GM23338 (cell line): ENCODE data around the gene PDE3B. TPM values are rescaled to one million over a fixed set of nuclear protein-coding genes. Genes with fewer than 3 reads are reported as not detected.

Experiments used
- ATAC-seq: fragments of 200-7000 bp; cut with Tn5 transposase; 3 replicates; pipeline ENCODE4 v1.9.1; 2020
- DNase-seq: peaks from one replicate; pipeline ENCODE4 v3.0.0-alpha.2; 2015; ENCODE audit warnings: low spot score
- H2AFZ ChIP-seq: fragments of 200-600 bp; sonication (generic); 2 replicates; pipeline ENCODE4 v1.8.0; 2016; ENCODE audit warnings: antibody characterized with exemption, mild to moderate bottlenecking, moderate library complexity
- H3F3A ChIP-seq: fragments of 200-600 bp; sonication (generic); replicated peaks from 2 replicates; pipeline ENCODE4 v1.8.0; 2017; ENCODE audit warnings: antibody characterized with exemption, mixed run types, low read depth
- H3K27ac ChIP-seq: fragments of 200-600 bp; sonication (generic); 2 replicates; pipeline ENCODE4 v1.6.1; 2016; ENCODE audit warnings: low read depth
- H3K27me3 ChIP-seq: fragments of 200-600 bp; sonication (generic); 2 replicates; pipeline ENCODE4 v1.8.0; 2016; ENCODE audit warnings: mild to moderate bottlenecking, mixed run types, moderate library complexity; ENCODE audit not compliant: insufficient read depth
- H3K36me3 ChIP-seq: fragments of 200-600 bp; sonication (generic); 2 replicates; pipeline ENCODE4 v1.8.0; 2016; ENCODE audit warnings: mild to moderate bottlenecking; ENCODE audit not compliant: insufficient read depth
- H3K4me1 ChIP-seq: fragments of 200-600 bp; sonication (generic); 2 replicates; pipeline ENCODE4 v1.8.0; 2016; ENCODE audit warnings: mild to moderate bottlenecking, moderate library complexity; ENCODE audit not compliant: insufficient read depth
- H3K4me2 ChIP-seq: fragments of 200-600 bp; sonication (generic); 2 replicates; pipeline ENCODE4 v1.7.1; 2017; ENCODE audit warnings: mixed run types
- H3K4me3 ChIP-seq: fragments of 200-600 bp; sonication (generic); 2 replicates; pipeline ENCODE4 v1.6.1; 2016; ENCODE audit warnings: mixed run types
- H3K79me2 ChIP-seq: fragments of 200-600 bp; sonication (generic); replicated peaks from 2 replicates; pipeline ENCODE4 v1.8.0; 2017; ENCODE audit warnings: mild to moderate bottlenecking; ENCODE audit not compliant: insufficient read depth
- H3K9me2 ChIP-seq: fragments of 200-600 bp; sonication (generic); 2 replicates; pipeline ENCODE4 v1.8.0; 2017; ENCODE audit not compliant: insufficient read depth
- H4K20me1 ChIP-seq: fragments of 200-600 bp; sonication (generic); replicated peaks from 2 replicates; pipeline ENCODE4 v1.8.0; 2017; ENCODE audit warnings: mild to moderate bottlenecking; ENCODE audit not compliant: insufficient read depth
- H3K27ac Mint-ChIP-seq: 2 replicates; pipeline ENCODE4 v1.8.0; 2020; ENCODE audit warnings: inconsistent platforms, mild to moderate bottlenecking, moderate library complexity, mixed read lengths
- H3K27me3 Mint-ChIP-seq: 3 replicates; pipeline ENCODE4 v1.8.0; 2022; ENCODE audit warnings: low read depth, mild to moderate bottlenecking, moderate library complexity, mixed read lengths, inconsistent platforms; ENCODE audit not compliant: insufficient read depth, poor library complexity
- H3K36me3 Mint-ChIP-seq: 3 replicates; pipeline ENCODE4 v1.8.0; 2021; ENCODE audit warnings: low read depth, mild to moderate bottlenecking, inconsistent platforms, moderate library complexity, mixed read lengths
- H3K4me1 Mint-ChIP-seq: 3 replicates; pipeline ENCODE4 v1.8.0; 2020; ENCODE audit warnings: mild to moderate bottlenecking, inconsistent platforms, mixed read lengths
- H3K4me3 Mint-ChIP-seq: 3 replicates; pipeline ENCODE4 v1.8.0; 2021; ENCODE audit warnings: moderate library complexity, mild to moderate bottlenecking, inconsistent platforms, mixed read lengths
- H3K9me3 Mint-ChIP-seq: 3 replicates; pipeline ENCODE4 v1.8.0; 2020; ENCODE audit warnings: moderate library complexity, mild to moderate bottlenecking, inconsistent platforms, mixed read lengths
- CREB1 ChIP-seq: fragments of 250-450 bp; sonication (Bioruptor Pico); IDR thresholded peaks from 2 replicates; pipeline ENCODE4 v1.5.0; 2020; ENCODE audit warnings: low read depth, mild to moderate bottlenecking, moderate library complexity
- ETS1 ChIP-seq: IDR thresholded peaks from 2 replicates; pipeline ENCODE4 v1.6.1; 2016; ENCODE audit warnings: antibody characterized with exemption
- EZH2 ChIP-seq: fragments of 200-600 bp; sonication (generic); IDR thresholded peaks from one replicate; pipeline ENCODE4 v1.8.0; 2017; ENCODE audit warnings: antibody characterized with exemption, mild to moderate bottlenecking, low read depth; ENCODE audit not compliant: unreplicated experiment
- EZH2phosphoT487 ChIP-seq: fragments of 200-600 bp; sonication (generic); IDR thresholded peaks from one replicate; pipeline ENCODE4 v1.8.1; 2018; ENCODE audit warnings: antibody characterized with exemption; ENCODE audit not compliant: unreplicated experiment
- NANOG ChIP-seq: IDR thresholded peaks from 2 replicates; pipeline ENCODE4 v1.6.1; 2016; ENCODE audit warnings: antibody characterized with exemption, borderline replicate concordance
- POLR2AphosphoS5 ChIP-seq: IDR thresholded peaks from 2 replicates; pipeline ENCODE4 v1.6.1; 2016; ENCODE audit warnings: antibody characterized with exemption, low read depth
- REST ChIP-seq: IDR thresholded peaks from one replicate; pipeline ENCODE4 v1.6.1; 2018; ENCODE audit warnings: antibody characterized with exemption; ENCODE audit not compliant: unreplicated experiment
- ZNF114 ChIP-seq: fragments of 250-450 bp; sonication (Bioruptor Pico); IDR thresholded peaks from 2 replicates; pipeline ENCODE4 v1.5.0; 2020; ENCODE audit warnings: mild to moderate bottlenecking, moderate library complexity
- ZNF331 ChIP-seq: fragments of 250-450 bp; sonication (Bioruptor Pico); IDR thresholded peaks from 2 replicates; pipeline ENCODE4 v1.5.0; 2020; ENCODE audit warnings: low read depth, mild to moderate bottlenecking, moderate library complexity
- ZNF462 ChIP-seq: fragments of 250-450 bp; sonication (Bioruptor Pico); IDR thresholded peaks from 2 replicates; pipeline ENCODE4 v1.5.0; 2020; ENCODE audit warnings: mild to moderate bottlenecking, moderate library complexity
- polyA plus RNA-seq: library from polyadenylated mRNA; unstranded; fragments of >200 nt; fragmentation: Nextera tagmentation; extraction: Ambion mirVana; gene quantifications from 2 replicates; pipeline ENCODE4 v1.2.1, GENCODE V29; 2016
- total RNA-seq: library from RNA; depleted of rRNA; stranded (reverse); fragments of >200 nt; shearing (Covaris generic); gene quantifications from 2 replicates; pipeline ENCODE4 v1.2.3, GENCODE V29; 2014

The PDE3B gene
- total and polyA plus RNA-seq, 2 experiments from 2014 or later = 4.3 to 21.3 TPM

DNA sequence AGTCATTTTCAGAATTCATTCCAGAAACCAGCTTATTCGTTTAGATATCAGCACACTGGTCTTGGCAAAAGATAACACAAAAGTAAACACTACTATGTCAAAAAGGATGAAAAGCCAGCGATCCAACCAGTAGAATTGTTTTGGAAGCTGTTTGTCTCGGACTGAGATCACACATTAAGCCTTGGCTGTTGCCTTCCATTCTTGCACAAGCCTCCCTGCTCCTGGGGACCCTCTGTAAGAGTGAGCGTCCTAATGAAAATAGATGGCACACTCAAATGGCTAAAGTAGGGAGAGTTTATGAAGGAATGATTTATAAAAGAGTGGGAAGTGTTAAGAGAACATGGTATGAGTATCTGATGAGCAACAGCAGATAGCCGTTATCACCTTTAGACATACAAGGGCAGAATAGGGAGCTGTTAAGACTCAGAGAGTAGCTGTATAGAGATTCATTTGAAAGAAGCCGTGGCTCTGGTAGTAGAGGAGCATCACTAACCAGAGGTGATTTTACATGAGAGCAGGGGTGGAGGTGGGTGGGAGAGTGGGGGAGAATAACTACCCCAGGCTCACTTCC is 25.2 kb downstream of the PDE3B start:
- Histone ChIP-seq H3K4me1 (no peaks in the 10 kb centered on the region), H3K4me3 (no peak overlapping the region), H3K27ac (no peak overlapping the region), H4K20me1 (no peaks in the 10 kb centered on the region), H2AFZ (no peak overlapping the region), H3F3A (no peaks in the 10 kb centered on the region), H3K79me2 (no peaks in the 10 kb centered on the region; the same call in 1 of the 2 replicates), H3K27me3 (no peaks in the 10 kb centered on the region), H3K36me3 (no peaks in the 10 kb centered on the region), H3K9me2 (no peaks in the 10 kb centered on the region; the same call in 1 of the 2 replicates), H3K4me2 (no peak overlapping the region)
- TF ChIP-seq ETS1 = no peak
- H3K4me3 Mint-ChIP-seq = no peak overlapping the region
- no peak for DNase-seq
- peaks cover 13% of the 10 kb centered on the region; the same call in 2 of the 3 replicates for H3K36me3 Mint-ChIP-seq
- ATAC-seq = no peak
- peaks cover 14% of the 10 kb centered on the region for H3K9me3 Mint-ChIP-seq
- no peaks in the 10 kb centered on the region for H3K27me3 Mint-ChIP-seq
- peaks cover 5% of the 10 kb centered on the region; the same call in 2 of the 3 replicates for H3K4me1 Mint-ChIP-seq
- H3K27ac Mint-ChIP-seq = no peak overlapping the region

GRCh38 chr11:14669499-14669898 is 25.9 kb downstream of the PDE3B start:
- Histone ChIP-seq H3F3A (no peaks in the 10 kb centered on the region), H3K4me1 (no peaks in the 10 kb centered on the region), H2AFZ (no peak overlapping the region), H3K27ac (no peak overlapping the region), H3K4me2 (no peak overlapping the region), H3K9me2 (no peaks in the 10 kb centered on the region; the same call in 1 of the 2 replicates), H3K4me3 (no peak overlapping the region), H3K36me3 (no peaks in the 10 kb centered on the region), H4K20me1 (no peaks in the 10 kb centered on the region), H3K79me2 (no peaks in the 10 kb centered on the region; the same call in 1 of the 2 replicates), H3K27me3 (no peaks in the 10 kb centered on the region)
- H3K9me3 Mint-ChIP-seq = peaks cover 8% of the 10 kb centered on the region; the same call in 2 of the 3 replicates
- H3K27ac Mint-ChIP-seq = no peak overlapping the region
- H3K4me1 Mint-ChIP-seq = peaks cover 9% of the 10 kb centered on the region; the same call in 2 of the 3 replicates
- peaks cover 3% of the 10 kb centered on the region for H3K27me3 Mint-ChIP-seq
- no peak for ATAC-seq
- H3K36me3 Mint-ChIP-seq = peaks cover 6% of the 10 kb centered on the region; the same call in 2 of the 3 replicates
- no peak overlapping the region for H3K4me3 Mint-ChIP-seq
- no peak for DNase-seq
- no peak for TF ChIP-seq POLR2AphosphoS5
- TF ChIP-seq ZNF114 (CRISPR knock-in tag) = no peak
- no peak for TF ChIP-seq ZNF462 (CRISPR knock-in tag)
- no peak for TF ChIP-seq REST
- TF ChIP-seq NANOG = no peak
- TF ChIP-seq ZNF331 (CRISPR knock-in tag) = no peak
- no peak for TF ChIP-seq CREB1 (CRISPR knock-in tag)
- TF ChIP-seq EZH2 = no peak
- no peak for TF ChIP-seq EZH2phosphoT487
